ENCODE results near the gene CIBAR2.

The CIBAR2 gene

DNA sequence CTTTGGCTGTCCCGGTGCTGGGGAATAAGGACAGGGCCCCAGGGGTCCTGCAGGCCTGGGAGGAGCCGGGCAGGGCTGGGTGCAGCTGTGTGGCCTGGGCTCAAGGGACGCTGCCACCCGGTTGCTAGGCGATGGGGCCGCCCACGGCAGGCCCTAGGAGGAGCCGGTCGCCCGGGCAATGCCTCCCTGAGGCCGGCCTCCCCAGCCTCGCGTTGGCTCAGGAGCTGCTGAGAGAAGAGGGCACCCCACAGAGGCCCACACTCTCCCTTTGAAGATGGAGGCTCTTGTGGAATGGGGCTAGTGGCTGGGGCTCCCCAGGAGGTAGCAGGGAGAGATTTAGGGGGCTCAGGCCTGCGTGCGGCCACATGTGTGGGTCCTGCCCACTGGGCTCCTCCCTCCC lies at the start of gene CIBAR2:
TSS of gene CIBAR2 (minus strand) at position 109 of the 400 bp plus-strand sequence. CDS start 120 bp downstream, outside the sequence.
- no peak for DNase-seq

DNA sequence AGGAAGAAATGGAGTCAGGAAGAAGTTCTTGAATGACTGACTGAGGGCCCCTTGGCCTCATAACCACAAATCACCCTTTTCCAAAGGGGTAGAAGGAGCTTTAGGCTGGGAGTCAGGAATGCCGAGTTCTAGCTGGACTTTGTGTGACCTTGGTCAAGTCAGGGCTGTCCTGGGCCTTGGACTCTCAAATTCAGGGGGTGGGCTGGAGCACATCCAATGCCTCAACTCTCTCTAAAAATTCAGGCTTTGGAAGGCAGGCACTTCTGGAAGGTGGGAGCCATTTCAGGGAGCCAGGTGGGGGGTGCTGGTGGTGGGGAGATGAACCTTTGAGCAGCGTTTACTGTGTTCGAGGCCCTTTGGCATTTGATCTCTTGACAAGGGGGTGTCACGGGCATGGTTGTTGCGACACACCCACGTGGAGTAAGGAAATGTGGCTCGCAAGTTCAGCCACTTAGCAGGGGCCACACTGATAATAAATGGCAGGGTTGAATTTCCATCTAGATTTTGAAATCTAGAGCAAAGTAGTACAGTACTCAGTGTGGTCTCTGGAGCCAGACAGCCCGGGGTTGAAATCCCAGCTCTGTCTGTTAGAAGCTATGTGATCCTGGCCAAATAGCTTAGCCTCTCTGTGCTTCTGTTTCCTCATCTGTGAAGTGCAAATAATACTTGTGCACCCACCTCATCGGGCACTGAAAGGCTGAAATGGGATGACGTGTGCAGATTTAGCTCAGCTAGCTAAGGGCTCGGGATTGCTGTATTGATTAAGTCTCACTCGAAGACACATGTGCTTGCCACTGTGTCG lies 47.1 kb upstream of the CIBAR2 start:
- no peak for DNase-seq

DNA sequence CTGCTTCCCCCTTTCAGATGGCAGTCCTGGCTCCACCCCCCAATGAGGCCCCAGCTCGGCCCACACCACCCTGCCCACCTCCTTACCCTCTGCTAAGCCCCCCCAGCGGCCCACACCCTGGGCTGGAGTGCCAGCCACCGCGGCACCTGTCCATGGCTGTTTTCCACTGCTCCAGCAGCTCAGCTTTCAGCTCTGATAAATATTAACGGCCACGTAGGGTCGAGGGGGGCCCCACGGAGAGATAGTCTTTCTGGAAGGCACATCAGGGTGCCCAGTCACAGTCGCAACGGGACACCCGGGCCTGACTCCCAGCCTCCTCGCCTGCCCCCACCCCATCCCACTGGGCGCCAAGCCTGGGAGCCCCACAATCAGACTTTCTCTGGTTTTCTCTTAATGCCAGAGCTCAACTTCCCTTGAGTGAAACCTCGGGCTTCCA lies 46.5 kb upstream of the CIBAR2 start:
- DNase-seq = no peak

DNA sequence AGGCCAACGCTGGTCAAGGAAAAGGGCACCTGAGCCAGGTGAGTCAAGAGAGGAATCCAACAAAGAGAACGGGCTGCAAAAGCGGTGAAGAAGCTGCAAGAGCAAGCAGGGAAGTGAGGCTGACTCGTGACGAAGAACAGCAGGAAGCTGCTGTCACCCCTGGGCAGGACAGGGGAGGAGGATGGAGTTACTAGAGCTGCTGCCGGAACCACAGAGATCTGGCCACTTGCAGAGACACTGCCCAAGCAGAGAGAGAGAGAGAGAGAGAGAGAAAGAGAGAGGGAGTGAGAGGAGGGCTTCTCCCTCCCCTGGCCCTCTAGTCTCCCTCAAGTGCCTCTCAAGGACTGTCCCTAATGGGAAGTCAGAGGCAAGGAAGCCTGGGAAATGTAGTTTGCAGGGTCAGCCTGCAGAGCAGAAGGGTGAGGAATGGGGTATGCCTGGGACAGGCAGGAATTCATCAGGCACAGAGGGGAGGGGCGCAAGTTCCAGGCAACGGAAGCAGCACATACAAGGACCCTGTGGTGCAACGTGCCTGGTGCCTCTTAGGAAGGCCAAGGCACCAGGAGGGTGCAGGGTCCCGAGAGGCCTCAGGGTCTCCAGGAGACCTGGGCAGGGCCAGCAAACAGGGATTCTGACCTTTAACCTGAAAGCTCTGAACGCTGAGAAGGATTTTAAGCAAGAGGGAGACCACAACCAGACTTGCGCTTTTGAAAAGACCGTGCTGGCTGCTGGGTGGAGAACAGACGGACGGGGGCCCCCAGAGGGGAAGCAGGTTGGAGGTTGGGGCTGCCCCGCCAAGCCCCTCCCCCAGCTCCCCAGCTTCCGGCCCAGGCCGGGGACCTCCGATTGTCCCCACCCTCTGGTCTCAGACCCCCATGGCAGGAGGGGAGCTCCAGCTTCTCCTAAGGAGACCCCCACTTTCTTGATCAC lies 45.8 kb upstream of the CIBAR2 start:
- peak; percentile 8 to 17 for DNase-seq

DNA sequence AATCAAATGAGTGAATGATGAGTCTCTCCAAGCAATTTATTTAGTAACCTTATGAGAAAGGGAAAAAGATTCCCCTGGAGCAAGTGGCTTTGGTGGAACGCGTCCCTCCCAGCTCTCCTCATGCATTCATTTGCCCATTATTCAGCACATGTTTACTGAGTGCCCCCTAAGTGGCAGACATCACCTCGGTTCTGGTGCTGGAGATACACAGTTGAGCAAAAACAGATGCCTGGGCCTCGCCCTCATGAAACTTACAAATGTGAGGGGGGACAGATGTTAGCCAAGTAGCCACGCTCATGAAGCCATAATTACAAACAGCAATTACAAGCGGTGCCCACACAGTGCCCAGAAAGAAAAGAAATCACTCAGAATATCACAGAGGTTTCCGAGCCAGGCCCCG lies 45.1 kb upstream of the CIBAR2 start:
- no peak for DNase-seq

DNA sequence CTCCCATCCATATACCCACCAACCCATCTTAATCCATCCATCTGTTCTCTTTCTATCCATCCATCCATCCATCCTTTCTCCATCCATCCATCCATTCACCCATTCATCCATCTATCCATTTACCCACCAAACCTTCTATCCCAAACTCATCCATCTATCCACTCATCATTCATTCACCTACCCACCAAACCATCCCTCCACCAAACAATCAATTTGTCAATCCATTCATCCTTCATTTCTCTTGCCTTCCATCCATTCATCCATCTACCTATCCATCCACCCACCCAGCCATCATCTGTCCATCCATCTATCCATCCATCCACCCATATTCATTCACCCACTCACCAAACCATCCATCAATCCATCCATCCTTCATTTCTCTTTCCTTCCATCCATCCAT lies 44.6 kb upstream of the CIBAR2 start:
- no peak for DNase-seq

DNA sequence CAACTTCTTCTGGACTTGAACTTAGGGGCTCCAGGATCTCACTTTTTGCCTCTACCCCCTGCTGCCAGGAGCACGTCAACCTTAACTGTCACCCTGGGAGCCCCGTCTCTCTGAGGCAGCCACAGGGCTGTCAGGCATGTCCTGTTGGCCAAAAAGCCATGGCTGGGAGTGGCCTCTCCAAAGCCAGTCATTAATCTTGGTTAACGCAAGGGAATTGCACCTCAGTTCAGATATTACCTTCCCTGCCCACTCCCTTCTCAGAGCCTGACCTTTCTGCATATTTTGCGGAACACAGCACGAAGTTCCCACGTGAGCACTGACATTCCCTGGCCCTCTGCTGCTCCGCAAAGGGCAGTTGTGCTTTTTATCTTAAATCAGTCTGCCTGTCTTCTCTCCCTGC lies 44.2 kb upstream of the CIBAR2 start:
- no peak for DNase-seq

DNA sequence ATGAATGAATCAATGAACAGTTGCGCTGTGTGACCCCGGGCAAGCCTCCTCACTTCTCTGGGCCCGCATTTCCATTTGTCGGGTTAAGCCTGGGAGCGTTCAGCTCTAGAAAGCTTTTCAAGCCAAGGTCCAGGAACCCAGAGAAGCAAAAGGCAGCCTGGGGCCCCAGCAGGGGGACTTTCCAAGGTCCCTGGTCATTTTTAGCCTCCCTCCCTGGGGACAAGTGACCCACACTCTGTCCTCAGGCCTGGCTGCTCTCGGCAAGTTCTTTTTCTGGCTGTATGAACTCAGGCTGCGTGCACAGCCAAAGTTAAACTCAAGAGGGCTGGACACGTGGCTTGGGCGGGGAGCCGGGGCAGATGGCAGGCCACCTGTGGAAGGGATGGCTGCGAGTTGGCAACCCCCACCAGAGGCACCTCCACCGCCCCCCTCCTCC lies 41.4 kb upstream of the CIBAR2 start:
- DNase-seq = no peak

DNA sequence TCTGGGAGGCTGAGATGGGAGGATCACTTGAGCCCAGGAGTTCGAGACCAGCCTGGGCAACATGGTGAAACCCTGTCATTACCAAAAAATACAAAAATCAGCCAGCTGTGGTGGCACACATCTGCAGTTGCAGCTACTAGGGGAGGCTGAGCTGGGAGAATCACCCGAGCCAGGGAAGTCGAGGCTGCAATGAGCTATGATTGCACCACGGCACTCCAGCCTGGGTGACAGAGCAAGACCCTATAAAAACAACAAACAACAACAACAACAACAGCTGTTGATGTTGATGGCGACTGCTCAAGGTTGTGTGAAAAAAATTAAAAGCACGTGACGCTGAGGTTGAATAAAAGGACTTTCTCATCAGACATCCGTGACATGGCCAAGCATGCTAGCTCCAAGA lies 40.8 kb upstream of the CIBAR2 start:
- DNase-seq = no peak

DNA sequence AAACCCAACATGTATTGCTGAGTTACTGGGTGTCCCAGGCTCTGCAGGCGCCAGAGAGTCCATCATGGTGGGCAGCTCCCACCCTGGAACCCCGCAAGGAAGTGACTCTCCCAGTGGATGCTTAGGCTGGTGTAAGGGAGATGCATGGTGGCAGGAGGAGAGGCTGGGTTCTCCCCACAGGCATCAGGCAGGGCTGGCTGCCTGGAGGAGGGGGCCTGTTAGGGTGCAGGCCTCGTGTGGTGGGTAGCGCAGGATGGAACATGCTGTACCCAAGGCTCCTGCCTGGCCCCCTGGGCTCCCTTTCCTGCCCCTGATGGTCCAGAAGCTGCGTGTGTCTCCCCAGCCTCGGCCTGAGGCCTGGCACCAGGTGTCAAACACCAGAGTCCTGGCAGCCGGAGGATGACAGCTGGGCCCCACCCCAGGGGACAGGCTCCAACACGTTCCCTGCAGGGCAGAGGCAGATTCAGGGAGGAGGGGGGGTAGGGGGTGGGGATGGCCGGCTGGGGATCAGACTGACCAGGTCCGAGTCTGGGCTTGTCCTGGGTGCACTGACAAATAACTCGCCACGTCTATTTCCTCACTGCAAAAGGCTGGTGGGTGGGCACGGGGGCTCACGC lies 40.2 kb upstream of the CIBAR2 start:
- DNase-seq = no peak

DNA sequence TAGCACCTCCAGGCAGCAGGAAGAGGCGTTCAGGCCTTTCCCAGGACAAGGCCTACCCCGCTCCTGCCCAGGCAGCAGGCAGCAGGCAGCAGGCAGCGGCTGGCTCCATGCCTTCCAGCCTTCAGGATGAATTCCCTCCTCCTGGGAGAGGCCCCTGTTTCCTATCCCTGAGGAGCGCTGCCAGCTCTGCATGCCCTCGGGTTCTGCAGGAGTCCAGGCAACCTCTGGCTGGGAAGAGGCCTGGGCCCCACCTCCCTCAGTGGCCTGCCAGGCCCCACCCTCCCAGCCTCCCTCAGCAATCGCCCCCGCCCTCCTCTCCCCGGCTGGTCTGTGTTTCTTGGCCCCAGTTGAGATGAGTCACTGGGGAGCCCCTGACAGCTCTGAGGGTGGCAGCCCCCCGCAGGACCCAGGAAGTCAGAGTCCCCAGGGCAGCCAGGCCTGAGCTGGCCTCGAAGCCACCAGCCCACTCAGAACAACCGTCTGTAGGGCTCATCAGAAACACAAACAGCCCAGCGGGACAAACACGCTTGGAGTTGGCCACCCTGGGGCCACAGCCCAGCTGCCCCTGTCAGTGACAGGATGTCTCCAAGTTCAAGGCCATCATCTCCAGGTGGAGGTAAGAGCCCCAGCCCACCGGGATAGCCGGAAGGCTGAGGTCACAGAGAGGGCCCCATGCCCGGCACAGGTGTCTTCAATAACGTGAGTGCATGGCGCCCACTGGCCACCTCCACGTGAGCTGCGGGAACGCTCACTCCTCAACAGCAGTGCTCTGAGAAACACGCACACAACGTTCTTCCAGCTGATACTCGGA lies 39.5 kb upstream of the CIBAR2 start:
- DNase-seq = no peak

DNA sequence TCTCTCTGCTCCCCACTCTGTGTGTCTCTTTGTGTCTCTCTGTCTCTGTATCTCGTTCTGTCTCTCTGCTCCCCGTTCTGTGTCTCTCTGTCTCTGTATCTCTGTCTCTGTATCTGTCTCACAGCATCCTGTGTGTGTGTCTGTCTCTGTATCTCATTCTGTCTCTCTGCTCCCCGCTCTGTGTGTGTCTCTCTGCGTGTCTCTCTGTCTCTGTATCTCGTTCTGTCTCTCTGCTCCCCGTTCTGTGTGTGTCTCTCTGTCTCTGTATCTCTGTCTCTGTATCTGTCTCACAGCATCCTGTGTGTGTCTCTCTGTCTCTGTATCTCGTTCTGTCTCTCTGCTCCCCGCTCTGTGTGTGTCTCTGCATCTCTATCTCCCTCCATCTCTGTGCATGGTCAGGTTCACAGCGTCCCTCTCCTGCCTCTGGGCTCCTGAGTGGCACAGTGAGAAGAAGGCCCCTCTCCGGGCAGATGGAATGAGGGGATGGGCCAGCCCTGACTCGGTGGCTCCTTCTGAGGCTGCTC lies 38.9 kb upstream of the CIBAR2 start:
- no peak for DNase-seq

DNA sequence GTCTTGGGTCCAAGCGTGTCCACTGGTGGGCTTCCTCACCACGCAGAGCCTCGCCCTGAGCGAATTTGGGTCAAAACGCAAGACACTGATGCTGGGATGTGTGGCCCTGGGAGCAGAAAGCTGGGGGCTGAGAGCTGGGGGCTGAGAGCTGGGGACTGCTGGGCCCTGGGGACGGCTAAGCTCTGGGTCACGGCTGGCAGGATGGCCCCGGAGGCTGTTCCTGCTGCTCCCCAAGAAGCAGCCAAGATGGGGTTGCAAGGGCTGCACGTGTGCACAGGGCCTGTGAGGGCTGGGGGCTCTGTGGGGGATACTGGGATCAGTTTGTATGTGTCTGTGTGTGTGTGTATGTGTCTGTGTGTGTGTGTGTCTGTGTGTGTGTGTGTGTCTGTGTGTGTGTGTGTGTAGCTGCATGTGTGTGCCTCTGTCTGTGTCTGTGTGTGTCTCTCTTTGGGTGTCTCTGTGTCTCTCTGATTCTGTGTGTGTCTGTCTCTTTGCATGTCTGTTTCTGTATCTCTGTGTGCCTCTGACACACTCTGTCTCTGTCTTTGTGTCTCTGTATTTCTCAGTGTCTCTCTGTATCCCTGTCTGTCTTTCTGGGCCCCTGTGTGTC lies 38.2 kb upstream of the CIBAR2 start:
- no peak for DNase-seq

DNA sequence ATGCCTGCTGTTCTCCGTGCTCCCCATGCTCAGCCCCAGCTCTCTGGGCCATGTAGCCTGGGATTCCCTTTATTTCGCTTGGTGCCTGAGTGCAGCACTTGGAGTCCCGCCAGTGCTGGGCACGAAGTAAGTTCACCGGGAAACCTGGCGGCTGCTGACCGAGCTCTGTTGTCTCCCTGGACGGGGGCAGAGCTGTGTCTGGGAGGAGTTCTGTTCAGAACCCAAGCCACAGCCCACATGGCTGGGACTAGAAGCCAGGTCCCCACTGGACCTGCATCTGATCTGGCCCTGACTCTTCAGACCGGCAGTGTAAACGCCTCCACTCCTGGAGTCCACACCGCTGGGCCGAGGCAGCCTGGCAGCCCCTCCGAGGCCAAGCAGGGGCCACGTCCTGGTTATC lies 37.5 kb upstream of the CIBAR2 start:
- no peak for DNase-seq

DNA sequence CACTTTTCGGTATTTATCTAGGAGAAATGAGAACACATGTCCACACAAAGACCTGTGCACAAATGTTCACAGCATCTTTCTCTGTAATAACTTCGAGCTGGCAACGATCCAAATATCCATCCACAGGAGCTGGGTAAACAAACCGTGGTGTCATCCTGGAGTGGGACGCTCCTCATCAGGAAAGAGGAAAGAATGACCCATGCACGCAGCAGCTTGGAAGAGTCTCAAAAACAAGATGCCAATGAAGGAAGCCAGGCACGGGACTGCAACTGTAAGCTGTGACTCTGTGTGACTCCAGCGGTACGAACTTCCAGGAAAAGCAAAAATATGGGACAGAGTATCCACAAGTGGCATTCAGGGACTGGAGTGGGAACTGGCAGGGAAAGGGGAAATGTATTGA lies 36.7 kb upstream of the CIBAR2 start:
- no peak for DNase-seq

DNA sequence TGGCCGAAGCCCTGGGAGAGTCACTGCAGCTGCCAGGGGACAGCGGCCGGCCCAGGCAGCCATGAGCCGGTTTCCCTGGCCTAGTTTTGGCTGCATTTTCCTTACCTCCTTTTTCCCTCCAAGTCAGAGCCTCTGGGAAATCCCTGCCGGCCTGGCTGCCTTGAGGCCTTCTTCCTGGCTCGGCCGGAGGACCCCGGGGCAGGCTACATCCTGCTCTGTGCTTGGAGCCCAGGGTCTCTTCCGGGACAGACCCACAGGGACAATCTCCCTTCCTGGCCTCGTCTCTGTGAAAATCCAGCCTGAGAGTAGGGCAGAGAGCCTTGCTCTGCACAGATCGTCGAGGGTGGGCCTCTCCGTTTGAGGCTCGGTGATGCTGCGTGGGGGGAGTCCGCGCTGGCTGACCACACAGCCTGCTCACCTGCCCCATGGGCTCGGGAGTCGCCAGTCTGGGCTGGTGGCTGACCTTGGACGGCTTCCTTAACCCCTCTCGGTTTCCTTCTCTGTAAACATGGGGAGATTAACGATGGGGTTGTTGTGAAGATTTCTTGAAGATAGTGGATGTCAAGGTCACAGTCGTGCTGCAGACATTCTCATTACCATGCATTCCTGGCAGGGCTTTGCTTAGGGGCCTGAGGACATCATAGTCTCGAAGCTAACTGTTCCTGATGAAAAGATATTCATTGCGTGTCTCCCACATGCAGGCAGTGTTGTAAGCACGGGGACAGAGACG lies 34.8 kb upstream of the CIBAR2 start:
- no peak for DNase-seq

DNA sequence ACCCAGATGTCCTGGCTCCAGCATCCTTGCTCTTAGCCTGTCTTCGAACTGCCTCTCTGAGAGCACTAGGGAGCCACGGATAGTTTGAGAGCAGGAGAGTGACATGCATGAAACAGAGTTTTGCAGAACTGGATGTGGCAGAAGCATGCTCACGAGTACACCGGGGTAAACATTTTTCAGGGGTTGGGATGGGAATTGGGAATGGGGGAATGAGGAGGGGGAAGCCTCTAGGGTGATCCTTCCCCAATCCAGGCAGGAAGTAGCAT lies 34.2 kb upstream of the CIBAR2 start:
- no peak for DNase-seq

DNA sequence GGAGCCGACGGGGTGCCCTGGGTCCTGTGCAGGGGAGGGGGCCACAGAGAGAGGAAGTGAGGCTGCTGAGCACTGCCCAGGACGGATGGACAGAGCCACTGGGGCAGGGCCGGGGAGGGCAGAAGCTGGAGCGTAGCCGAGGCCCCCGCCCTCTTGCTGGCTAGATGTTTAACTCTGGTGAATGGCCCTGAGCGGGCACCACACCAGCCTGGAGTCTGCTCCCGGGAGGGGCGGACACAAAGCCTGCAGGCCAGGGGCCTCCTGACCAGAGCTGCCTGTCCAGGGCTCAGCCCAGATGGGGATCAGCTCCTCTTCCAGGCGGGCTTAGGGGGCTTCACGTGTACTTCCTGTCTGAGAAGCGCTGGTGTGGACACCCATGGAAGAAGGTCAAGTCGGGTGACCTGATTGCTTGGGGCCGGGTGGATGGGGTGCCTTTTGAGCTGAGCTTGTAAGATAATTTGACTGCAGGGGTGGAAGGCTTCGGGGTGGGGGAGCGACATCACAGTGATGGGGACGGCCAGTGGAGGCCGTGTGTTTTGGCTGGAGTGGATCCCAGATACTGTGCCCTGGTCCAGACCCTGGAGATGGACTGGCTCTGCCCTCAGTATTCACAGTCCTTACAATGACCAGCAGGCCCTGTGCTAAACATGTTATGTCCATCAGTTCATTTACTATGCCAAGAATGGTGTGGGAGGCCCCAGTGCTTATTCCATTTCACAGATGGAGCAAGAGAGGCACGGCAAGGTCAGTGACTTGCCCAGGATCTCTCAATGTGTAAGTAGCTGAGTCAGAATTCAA lies 33.7 kb upstream of the CIBAR2 start:
- no peak for DNase-seq

DNA sequence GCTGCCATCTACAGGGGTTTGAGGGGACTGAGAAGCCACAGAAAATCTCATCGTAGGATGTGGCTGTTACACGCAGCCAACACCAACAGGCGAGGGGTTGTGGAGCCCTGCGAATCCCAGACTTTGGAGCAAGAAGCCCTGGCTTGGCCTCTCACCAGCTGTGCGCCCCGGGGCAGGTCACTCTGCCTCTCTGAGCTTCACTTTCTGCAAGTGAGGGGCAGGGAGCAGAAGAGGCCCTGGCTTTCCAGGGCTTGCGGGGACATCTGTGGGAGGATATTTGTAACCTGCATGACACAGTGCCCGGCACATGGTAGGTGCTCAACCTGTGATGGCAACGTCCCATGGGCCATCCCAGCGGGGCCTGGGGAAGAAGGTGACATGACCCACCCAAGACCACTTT lies 32.9 kb upstream of the CIBAR2 start:
- DNase-seq = no peak
